PC-9 (cell line): ENCODE results near the gene HES4. TPM values are rescaled to one million over a fixed set of nuclear protein-coding genes. Genes with fewer than 3 reads are reported as not detected.

Experiments used
- BruUV-seq: library from RNA; stranded (reverse); fragments of 400-500 nt; replicated peaks from 2 replicates; lab custom pipeline; 2021; lab: Mats Ljungman, UMichigan
- CTCF ChIA-PET: fragments of 300-600 bp; sonication (Branson Sonifier 250); formaldehyde crosslinking; loops from one replicate; lab custom pipeline; 2022; ENCODE audit warnings: antibody characterized with exemption; lab: Charles Lee
- POLR2A ChIA-PET: fragments of 300-600 bp; sonication (Branson Sonifier 250); formaldehyde crosslinking; loops from one replicate; lab custom pipeline; 2022; ENCODE audit warnings: antibody characterized with exemption; ENCODE audit not compliant: unreplicated experiment; lab: Charles Lee
- DNase-seq, 2 experiments: peaks; one replicate each; pipeline versions ENCODE4 v3.0.0 to v3.0.0-alpha.2; 2015 to 2022; ENCODE audit warnings: mixed read lengths in 1 of 2
- H2AFZ ChIP-seq: fragments of 200-600 bp; sonication (generic); 2 replicates; pipeline ENCODE4 v1.8.1; 2017; ENCODE audit warnings: antibody characterized with exemption
- H3F3A ChIP-seq: fragments of 200-600 bp; sonication (generic); 2 replicates; pipeline ENCODE4 v1.8.1; 2017; ENCODE audit warnings: antibody characterized with exemption, mild to moderate bottlenecking, low read depth; ENCODE audit not compliant: insufficient read depth
- H3K27ac ChIP-seq: fragments of 200-600 bp; sonication (generic); 2 replicates; pipeline ENCODE4 v1.6.1; 2016; ENCODE audit warnings: mixed run types
- H3K27me3 ChIP-seq: fragments of 200-600 bp; sonication (generic); 2 replicates; pipeline ENCODE4 v1.6.1; 2016; ENCODE audit warnings: low read depth, mixed run types; ENCODE audit not compliant: insufficient read depth
- H3K36me3 ChIP-seq: fragments of 200-600 bp; sonication (generic); 2 replicates; pipeline ENCODE4 v1.6.1; 2016; ENCODE audit warnings: low read depth, mixed run types
- H3K4me1 ChIP-seq: fragments of 200-600 bp; sonication (generic); replicated peaks from 2 replicates; pipeline ENCODE4 v1.6.1; 2016; ENCODE audit warnings: mixed run types; ENCODE audit not compliant: insufficient read depth
- H3K4me2 ChIP-seq: fragments of 200-600 bp; sonication (generic); 2 replicates; pipeline ENCODE4 v1.6.1; 2017; ENCODE audit warnings: mixed run types
- H3K4me3 ChIP-seq: fragments of 200-600 bp; sonication (generic); 2 replicates; pipeline ENCODE4 v1.6.1; 2016; ENCODE audit warnings: mixed run types
- H3K79me2 ChIP-seq: fragments of 200-600 bp; sonication (generic); 2 replicates; pipeline ENCODE4 v1.6.1; 2017; ENCODE audit warnings: low read depth, mixed run types
- H3K9me2 ChIP-seq: fragments of 200-600 bp; sonication (generic); 2 replicates; pipeline ENCODE4 v1.8.1; 2017; ENCODE audit warnings: mild to moderate bottlenecking; ENCODE audit not compliant: insufficient read depth
- H3K9me3 ChIP-seq: fragments of 200-600 bp; sonication (generic); 2 replicates; pipeline ENCODE4 v1.8.1; 2016; ENCODE audit warnings: low read depth; ENCODE audit not compliant: insufficient read depth
- H4K20me1 ChIP-seq: fragments of 200-600 bp; sonication (generic); 2 replicates; pipeline ENCODE4 v1.8.1; 2017; ENCODE audit not compliant: insufficient read depth
- CTCF ChIP-seq: fragments of 200-600 bp; sonication (generic); conservative IDR thresholded peaks from 2 replicates; pipeline ENCODE4 v1.6.1; 2017; ENCODE audit warnings: mixed run types, antibody characterized with exemption, mild to moderate bottlenecking, moderate library complexity
- EZH2 ChIP-seq: fragments of 200-600 bp; sonication (generic); IDR thresholded peaks from 2 replicates; pipeline ENCODE4 v1.8.0; 2017; ENCODE audit warnings: antibody characterized with exemption, low read depth
- intact Hi-C: fragments of 100-400 bp; cut with micrococcal nuclease; formaldehyde crosslinking; loops from one replicate; pipeline ENCODE4 v1.10.0; 2022; ENCODE audit not compliant: unreplicated experiment
- total RNA-seq: library from RNA; stranded (reverse); gene quantifications from 2 replicates; pipeline ENCODE4 v1.2.3, GENCODE V29; 2021

HES4 gene
- total RNA-seq, 1 experiment from 2014 or later: 19.2 TPM

- H3K36me3 ChIP-seq: no peaks in the 10 kb centered on the region
- no TSS peak for BruUV-seq
- H3K27ac ChIP-seq: no peak overlapping the region
- no peaks in the 10 kb centered on the region for H3K27me3 ChIP-seq
- H3K4me1 ChIP-seq: peaks cover under 1% of the 10 kb centered on the region; the same call in 1 of the 2 replicates
- ChIA-PET CTCF (interaction anchor here (0.6 kb wide), 1 partner anchor 47 kb away, joined by 3 read pairs; no protein-coding TSS in a partner anchor), POLR2A (no interaction called here)
- no peaks in the 10 kb centered on the region for H3K9me3 ChIP-seq
- DNase-seq: no peak
- intact Hi-C loops: loop anchor here (5.0 to 10.0 kb wide), 2 partner anchors 254 to 312 kb away; partner anchors contain the start of genes B3GALT6 and SDF4
- peaks cover 27% of the 10 kb centered on the region for H3F3A ChIP-seq
- no peak for TF ChIP-seq CTCF
- no peak for TF ChIP-seq EZH2
- H3K4me3 ChIP-seq: no peak overlapping the region
- no peak overlapping the region for H3K4me2 ChIP-seq
- H4K20me1 ChIP-seq: no peaks in the 10 kb centered on the region
- no peaks in the 10 kb centered on the region for H3K79me2 ChIP-seq
- no peaks in the 10 kb centered on the region for H3K9me2 ChIP-seq
- no peak overlapping the region for H2AFZ ChIP-seq
Measured at GRCh38 chr1:980602-981395, 19.1 kb downstream of the HES4 start.

- Histone ChIP-seq H3K4me1 (peaks cover 7% of the 10 kb centered on the region), H3K9me2 (no peaks in the 10 kb centered on the region), H3K4me2 (no peak overlapping the region), H3F3A (peaks cover 33% of the 10 kb centered on the region), H2AFZ (no peak overlapping the region), H3K9me3 (no peaks in the 10 kb centered on the region), H3K79me2 (no peaks in the 10 kb centered on the region), H3K27ac (no peak overlapping the region), H3K27me3 (no peaks in the 10 kb centered on the region), H3K4me3 (no peak overlapping the region), H4K20me1 (no peaks in the 10 kb centered on the region), H3K36me3 (no peaks in the 10 kb centered on the region)
- DNase-seq: no peak
- no peak for TF ChIP-seq EZH2
- no peak for TF ChIP-seq CTCF
- ChIA-PET CTCF (no interaction called here), POLR2A (no interaction called here)
- intact Hi-C loops: loop anchor here (5.0 to 10.0 kb wide), 2 partner anchors 255 to 312 kb away; partner anchors contain the start of genes B3GALT6 and SDF4
- no TSS peak for BruUV-seq
Measured at GRCh38 chr1:980137-980571, 19.7 kb downstream of the HES4 start.

GRCh38 chr1:979744-980072 is 20.2 kb downstream of the HES4 start:
- DNase-seq: no peak
- no peaks in the 10 kb centered on the region for H3K9me3 ChIP-seq
- H3K4me2 ChIP-seq: no peak overlapping the region
- no peak overlapping the region for H3K27ac ChIP-seq
- H3K27me3 ChIP-seq: no peaks in the 10 kb centered on the region
- ChIA-PET CTCF (no interaction called here), POLR2A (no interaction called here)
- H3K36me3 ChIP-seq: no peaks in the 10 kb centered on the region
- intact Hi-C loops: loop anchor here (5.0 to 10.0 kb wide), 2 partner anchors 255 to 313 kb away; partner anchors contain the start of genes B3GALT6 and SDF4
- no peak overlapping the region for H2AFZ ChIP-seq
- no peak for TF ChIP-seq EZH2
- TF ChIP-seq CTCF: no peak
- H3K4me3 ChIP-seq: no peak overlapping the region
- H4K20me1 ChIP-seq: no peaks in the 10 kb centered on the region
- peaks cover 38% of the 10 kb centered on the region for H3F3A ChIP-seq
- no peaks in the 10 kb centered on the region for H3K79me2 ChIP-seq
- H3K9me2 ChIP-seq: no peaks in the 10 kb centered on the region
- no TSS peak for BruUV-seq
- peaks cover 12% of the 10 kb centered on the region for H3K4me1 ChIP-seq
